ENCODE data around the gene HYAL3. TPM values are rescaled to one million over a fixed set of nuclear protein-coding genes. Genes with fewer than 3 reads are reported as not detected.

HYAL3 gene
- total and polyA plus RNA-seq, 2 of the 13 experiments (the other 11 are each of a cell fraction or from before 2014, with no cell fraction given): 5.5 to 10.4 TPM

GRCh38 chr3:50292159-50293078 is 6.8 kb downstream of the HYAL3 start, which contains the start of gene IFRD2 (continued):
- TF ChIP-seq ZNF407 (CRISPR knock-in tag; IDR thresholded peaks at IDR 0.05; ENCODE audit: not compliant biosample characterization) (no peak), KMT2A (CRISPR knock-in tag; IDR thresholded peaks at IDR 0.05) (peak; percentile 52; the same call in 1 of the 2 replicates), ZNF124 (CRISPR knock-in tag; IDR thresholded peaks at IDR 0.05) (peak; percentile 78; the same call in 1 of the 2 replicates), ZNF780A (CRISPR knock-in tag; IDR thresholded peaks at IDR 0.05) (no peak; the same call in 1 of the 2 replicates), CENPX (CRISPR knock-in tag; IDR thresholded peaks at IDR 0.05) (no peak), ATM (IDR thresholded peaks at IDR 0.05; ENCODE audit: borderline replicate concordance) (no peak), ZBED4 (CRISPR knock-in tag; IDR thresholded peaks at IDR 0.05; ENCODE audit: borderline replicate concordance) (no peak), ZNF136 (CRISPR knock-in tag; IDR thresholded peaks at IDR 0.05; ENCODE audit: low read depth) (0 out of 2 replicates have a peak, but pooled peaks have one; percentile 32), ZNF432 (CRISPR knock-in tag; IDR thresholded peaks at IDR 0.05; ENCODE audit: borderline replicate concordance) (no peak), ZNF790 (CRISPR knock-in tag; IDR thresholded peaks at IDR 0.05; ENCODE audit: borderline replicate concordance) (peak; percentile 87; the same call in 1 of the 2 replicates), HOXA3 (CRISPR knock-in tag; IDR thresholded peaks at IDR 0.05) (peak; percentile 98), HNF4A (CRISPR knock-in tag; IDR thresholded peaks at IDR 0.05) (no peak), DDIT3 (CRISPR knock-in tag; IDR thresholded peaks at IDR 0.05) (no peak), E2F2 (CRISPR knock-in tag; IDR thresholded peaks at IDR 0.05; ENCODE audit: borderline replicate concordance) (peak; percentile 94; the same call in 1 of the 2 replicates)
